ENCODE measurements around the gene NFIB. TPM values are rescaled to one million over a fixed set of nuclear protein-coding genes. Genes with fewer than 3 reads are reported as not detected.

Gene NFIB
- total RNA-seq, 1 donor from 2014 or later = 99.9 TPM

GRCh38 chr9:14107495-14107894, 206.4 kb downstream of the NFIB start:
- intact Hi-C loops (cut with DNase I) = no loop called here
- TF ChIP-seq CTCF (IDR thresholded peaks at IDR 0.05) = no peak
- H3K27me3 ChIP-seq = no peaks in the 10 kb centered on the region
- no peak for DNase-seq (ENCODE audit: low spot score in 2 of 2)
- no peaks in the 10 kb centered on the region for H3K9me3 ChIP-seq
- H3K4me1 ChIP-seq = no peaks in the 10 kb centered on the region
- H3K36me3 ChIP-seq = peaks cover 3 to 12% of the 10 kb centered on the region in 2 donors
- H3K4me3 ChIP-seq = no peak overlapping the region
- H3K27ac ChIP-seq = no peak overlapping the region

- no peak for TF ChIP-seq CTCF (IDR thresholded peaks at IDR 0.05)
- Histone ChIP-seq H3K4me1 (no peaks in the 10 kb centered on the region), H3K27me3 (no peaks in the 10 kb centered on the region), H3K9me3 (no peaks in the 10 kb centered on the region), H3K36me3 (peaks cover 3 to 5% of the 10 kb centered on the region in 2 donors), H3K4me3 (no peak overlapping the region), H3K27ac (no peak overlapping the region)
- intact Hi-C loops (cut with DNase I) = no loop called here
- no peak for DNase-seq (ENCODE audit: low spot score in 2 of 2)
These were observed 207.2 kb downstream of the NFIB start for GRCh38 chr9:14106699-14107098.

- TF ChIP-seq CTCF (IDR thresholded peaks at IDR 0.05) = no peak
- H3K4me3 ChIP-seq = no peak overlapping the region
- DNase-seq (ENCODE audit: low spot score in 2 of 2) = no peak
- H3K4me1 ChIP-seq = no peaks in the 10 kb centered on the region
- H3K27ac ChIP-seq = no peak overlapping the region
- H3K36me3 ChIP-seq = peaks cover 0 to 5% of the 10 kb centered on the region in 2 donors
- intact Hi-C loops (cut with DNase I) = no loop called here
- no peaks in the 10 kb centered on the region for H3K9me3 ChIP-seq
- no peaks in the 10 kb centered on the region for H3K27me3 ChIP-seq
These were observed 209.4 kb downstream of the NFIB start for GRCh38 chr9:14104496-14104895.

GRCh38 chr9:14103115-14103514, 210.8 kb downstream of the NFIB start:
- peak overlapping the region; percentile 24 to 39 for H3K27ac ChIP-seq

GRCh38 chr9:14099737-14100136, 214.2 kb downstream of the NFIB start:
- Histone ChIP-seq H3K4me1 (peaks cover 9% of the 10 kb centered on the region in 2 donors), H3K4me3 (no peak overlapping the region), H3K9me3 (no peaks in the 10 kb centered on the region), H3K36me3 (no peaks in the 10 kb centered on the region), H3K27ac (peak overlapping the region; percentile 76 to 84), H3K27me3 (no peaks in the 10 kb centered on the region)
- intact Hi-C loops (cut with DNase I) = loop anchor here (5.0 to 10.0 kb wide), 4 partner anchors 205 to 665 kb away; no protein-coding TSS in a partner anchor
- DNase-seq (ENCODE audit: low spot score in 2 of 2) = no peak
- no peak for TF ChIP-seq CTCF (IDR thresholded peaks at IDR 0.05)

More at GRCh38 chr9:14103115-14103514, 210.8 kb downstream of the NFIB start:
- peaks cover 0 to 5% of the 10 kb centered on the region in 2 donors for H3K36me3 ChIP-seq
- no peak for TF ChIP-seq CTCF (IDR thresholded peaks at IDR 0.05)
- peak overlapping the region; percentile 11 to 45 for H3K4me3 ChIP-seq
- intact Hi-C loops (cut with DNase I) = no loop called here
- no peak for DNase-seq (ENCODE audit: low spot score in 2 of 2)
- H3K9me3 ChIP-seq = no peaks in the 10 kb centered on the region
- H3K27me3 ChIP-seq = no peaks in the 10 kb centered on the region
- peaks cover 0 to 3% of the 10 kb centered on the region in 2 donors for H3K4me1 ChIP-seq
